Activated T-helper 1 cell treated with Interleukin-2 at 50 U/mL for 16 hours (primary cell): ENCODE data around the gene PCDH18.

Experiments used
- DNase-seq: peaks from one replicate; pipeline ENCODE4 v3.0.0-alpha.2; 2020; ENCODE audit warnings: low read depth

The PCDH18 gene

GRCh38 chr4:137471461-137471860 lies 60.8 kb downstream of the PCDH18 start:
- no peak for DNase-seq

GRCh38 chr4:137470806-137471205 lies 61.5 kb downstream of the PCDH18 start:
- DNase-seq = no peak
